NCI-H1105 (cell line): Measurements from ENCODE around the gene RGS7BP.
A peak's percentile ranks its signal among the peaks of the same experiment; 100 is the strongest.

Experiments
- DNase-seq: peaks from one replicate; lab custom pipeline; 2025; lab: John Stamatoyannopoulos, UW

Gene RGS7BP

DNA sequence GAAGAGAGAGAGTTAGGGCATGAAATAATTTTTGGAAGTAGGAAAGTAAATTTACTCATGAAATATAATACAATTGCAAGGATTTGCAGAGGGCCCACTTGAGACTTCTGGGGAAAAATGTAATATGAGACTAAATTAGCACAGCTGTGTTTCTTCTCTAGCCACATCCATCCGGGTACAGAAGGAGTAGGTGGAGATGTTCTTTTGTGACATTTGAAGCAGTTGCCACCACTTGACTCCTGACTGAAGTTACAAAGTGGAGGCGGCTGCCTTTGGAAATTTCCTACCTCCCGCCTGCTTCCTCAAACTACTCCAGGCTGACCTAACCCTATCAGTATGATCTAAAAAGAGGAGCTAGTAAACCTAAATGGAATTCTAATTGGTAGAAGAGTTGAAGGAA, 126.4 kb downstream of the RGS7BP start:
- peak; percentile 25 for DNase-seq

DNA sequence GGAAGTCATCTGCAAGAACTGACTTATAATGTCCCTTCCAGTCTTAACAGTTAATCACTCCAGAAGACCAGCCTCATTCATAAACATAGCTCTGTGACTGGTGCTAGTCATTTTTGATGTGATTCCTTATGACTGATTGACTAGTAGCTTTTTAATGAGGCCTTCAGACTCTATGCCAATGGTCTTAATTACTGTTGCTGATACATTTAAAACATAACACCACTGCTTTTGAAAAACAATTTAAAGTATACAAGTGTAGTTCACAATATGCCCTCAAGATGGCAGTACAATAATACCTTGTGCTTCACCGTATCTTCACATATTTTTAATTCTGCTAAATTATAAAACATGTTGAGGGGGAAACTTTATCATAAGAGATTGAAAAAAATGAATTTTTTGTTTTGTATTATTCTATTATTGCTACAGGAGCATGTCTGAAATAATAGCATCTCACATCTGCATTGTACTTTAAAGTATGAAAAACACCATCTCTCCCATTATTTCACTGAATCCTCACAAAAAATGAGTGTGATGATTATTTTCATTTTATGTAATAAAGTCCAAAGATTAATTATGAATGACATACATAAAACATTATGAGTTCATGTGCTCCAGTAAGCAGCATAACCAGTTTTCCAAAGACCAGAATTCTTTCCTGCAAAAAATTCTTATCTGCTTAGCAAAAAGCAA, 129.3 kb downstream of the RGS7BP start:
- DNase-seq: no peak

DNA sequence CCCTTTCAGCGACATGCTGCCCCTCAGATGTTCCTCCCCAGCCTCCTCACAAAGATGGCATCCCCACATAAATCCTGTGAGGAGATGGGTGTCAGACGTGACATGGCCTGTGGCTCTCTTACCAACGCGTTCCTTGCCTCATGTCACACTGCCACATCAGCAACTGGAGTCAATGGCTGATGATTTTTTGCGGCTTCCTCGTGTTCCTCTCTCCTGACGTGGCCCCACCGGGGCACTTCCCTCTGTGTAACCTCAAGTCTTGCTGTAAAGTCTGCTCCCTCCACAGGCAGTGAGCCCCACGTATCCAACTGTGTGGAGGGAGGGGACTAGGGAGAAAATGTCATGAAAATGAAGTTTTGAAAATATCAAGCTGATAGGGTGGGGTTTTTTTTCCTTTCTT, 131.3 kb downstream of the RGS7BP start:
- DNase-seq: no peak

- no peak for DNase-seq
Observed at GRCh38 chr5:64637837-64638443, 132.1 kb downstream of the RGS7BP start.

GRCh38 chr5:64644831-64645230, 139.0 kb downstream of the RGS7BP start:
- DNase-seq: no peak

DNA sequence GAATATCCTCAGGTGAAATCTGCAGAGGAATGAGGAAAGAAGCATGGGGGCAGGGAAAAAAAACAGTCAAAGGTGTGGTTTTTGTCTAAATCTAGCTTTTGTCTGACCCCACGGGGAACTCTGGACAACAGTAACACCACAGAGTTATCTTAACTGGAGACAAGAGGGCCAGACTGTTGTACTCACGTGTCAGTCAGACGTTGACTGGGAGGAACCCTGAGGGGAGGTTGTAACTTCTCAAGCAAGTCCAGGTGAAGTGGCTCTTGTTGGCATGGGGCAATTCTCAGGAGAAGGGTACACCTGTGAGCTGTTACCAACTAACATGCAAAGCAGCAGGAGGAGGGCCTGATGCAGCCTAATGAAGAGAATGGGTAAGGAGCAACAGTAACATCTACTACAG, 140.4 kb downstream of the RGS7BP start:
- no peak for DNase-seq

DNA sequence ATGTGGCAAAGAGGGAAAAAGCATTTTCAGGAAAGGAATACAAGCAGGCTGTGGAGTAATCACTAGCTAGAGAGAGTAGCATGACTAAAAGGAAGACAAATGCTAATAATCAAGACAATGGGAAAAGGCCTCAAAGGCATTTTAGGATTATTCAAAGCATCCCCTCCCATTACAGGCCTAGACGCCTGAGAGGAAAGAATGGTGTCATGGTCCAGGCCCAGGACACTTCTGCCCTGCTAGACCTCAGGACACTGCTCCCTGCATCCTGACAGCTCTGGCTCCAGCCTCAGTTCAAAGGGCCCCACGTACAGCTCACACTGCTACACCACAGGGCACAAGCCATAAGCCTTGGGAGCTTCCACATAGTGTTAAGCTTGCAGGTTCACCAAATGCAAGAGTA, 143.7 kb downstream of the RGS7BP start:
- no peak for DNase-seq

DNA sequence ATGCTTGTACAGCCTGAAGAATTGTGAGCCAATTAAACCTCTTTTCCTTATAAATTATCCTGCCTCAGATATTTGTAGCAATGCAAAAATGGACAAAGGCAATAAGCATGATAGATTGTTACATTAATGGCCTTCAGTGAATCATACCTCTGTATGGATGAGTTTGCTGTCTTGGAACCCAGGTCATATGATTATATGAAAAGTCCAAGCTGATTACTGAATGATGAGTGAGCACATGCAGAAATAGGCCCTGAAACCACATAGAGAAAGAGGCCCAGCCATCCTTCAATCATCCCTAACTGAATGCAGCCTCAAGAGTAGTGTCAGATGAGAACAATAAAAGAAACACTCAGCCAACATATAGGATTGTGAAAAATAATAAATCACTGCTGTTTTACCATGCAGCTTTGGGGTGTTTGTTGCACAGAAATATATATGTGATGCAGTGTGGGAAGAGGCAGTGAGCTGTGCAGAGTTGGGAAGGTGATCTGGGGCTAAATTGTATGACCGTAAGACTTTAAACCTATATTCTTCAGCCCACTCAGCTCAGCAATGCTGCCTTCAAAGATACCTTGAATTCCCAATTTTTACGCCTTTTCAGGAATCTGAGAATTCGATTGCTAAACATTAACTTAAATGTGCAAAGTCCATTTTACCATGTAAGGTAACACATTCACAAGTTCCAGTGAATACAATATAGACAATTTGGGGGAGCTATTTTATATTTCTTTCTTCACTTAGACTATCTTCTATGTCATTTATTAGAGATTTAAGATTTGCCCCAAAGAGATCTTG, 148.1 kb downstream of the RGS7BP start:
- no peak for DNase-seq

- no peak for DNase-seq
Observed at GRCh38 chr5:64654561-64654938, 148.7 kb downstream of the RGS7BP start.

GRCh38 chr5:64655596-64655995, 149.8 kb downstream of the RGS7BP start:
- no peak for DNase-seq

DNA sequence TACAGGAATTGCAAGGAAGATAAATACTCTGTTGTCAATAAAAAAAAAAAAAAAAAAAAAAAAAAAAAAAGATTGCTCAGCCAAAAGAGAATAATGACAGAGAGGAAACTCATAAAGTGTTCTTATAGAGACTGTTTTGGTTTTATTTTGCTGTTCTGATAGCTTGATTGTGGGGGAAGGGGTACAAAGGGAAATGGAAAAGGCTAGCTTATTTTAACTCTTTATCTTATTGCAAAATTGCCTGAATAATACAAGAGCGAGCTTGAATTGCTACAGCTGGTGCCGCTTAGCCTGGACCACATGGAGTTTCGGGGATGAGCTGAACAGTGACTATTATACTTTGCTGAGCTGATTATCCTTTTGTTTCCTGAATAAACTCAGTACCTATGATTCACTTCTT, 153.5 kb downstream of the RGS7BP start:
- no peak for DNase-seq
